Measurements from ENCODE around the gene EPS8L3. TPM values are rescaled to one million over a fixed set of nuclear protein-coding genes. Genes with fewer than 3 reads are reported as not detected.

Gene EPS8L3
- total and polyA plus RNA-seq, 2 donors (not counting 3 experiments of a cell fraction or from before 2014, with no cell fraction given): not detected

GRCh38 chr1:109790329-109790728 is 26.6 kb upstream of the EPS8L3 start:
- H3K9ac ChIP-seq (replicated peaks; ENCODE audit: extremely low read depth, insufficient read depth, low read length): no peak overlapping the region
- no peaks in the 10 kb centered on the region for H3K79me2 ChIP-seq (ENCODE audit: control insufficient read depth, insufficient read depth, low read length)
- no peaks in the 10 kb centered on the region for H3K9me3 ChIP-seq (replicated peaks; ENCODE audit: control insufficient read depth, insufficient read depth, low read length)
- ChIA-PET POLR2A (interaction anchor here (0.6 to 0.8 kb wide), 2 partner anchors 194 to 244 kb away, joined by 3 read pairs; partner anchors contain the start of genes AHCYL1 and STRIP1), CTCF (interaction anchor here (0.5 to 6.2 kb wide), 33 partner anchors 8 to 245 kb away, joined by 3 to 329 read pairs (median 5); partner anchors contain the start of genes AHCYL1, CSF1, GSTM1 and STRIP1)
- BruUV-seq (replicated peaks): no TSS peak
- no peak for TF ChIP-seq MYC (IDR thresholded peaks at IDR 0.05; ENCODE audit: low read depth, low read length)
- TF ChIP-seq POLR2AphosphoS5 (IDR thresholded peaks at IDR 0.05; ENCODE audit: insufficient read depth, low read depth, low read length): no peak
- no peak for TF ChIP-seq CTCF (IDR thresholded peaks at IDR 0.05; ENCODE audit: extremely low read depth in 1 of 2, insufficient read depth in 1 of 2, low read depth in 1 of 2, low read length in 2 of 2)
- TF ChIP-seq JUN (IDR thresholded peaks at IDR 0.05; ENCODE audit: borderline replicate concordance, insufficient read depth, insufficient read length, low read depth): no peak
- TF ChIP-seq, protein P1, sequence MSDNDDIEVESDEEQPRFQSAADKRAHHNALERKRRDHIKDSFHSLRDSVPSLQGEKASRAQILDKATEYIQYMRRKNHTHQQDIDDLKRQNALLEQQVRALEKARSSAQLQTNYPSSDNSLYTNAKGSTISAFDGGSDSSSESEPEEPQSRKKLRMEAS (IDR thresholded peaks at IDR 0.05; ENCODE audit: insufficient read depth, insufficient read length): no peak
- no peak for TF ChIP-seq FOS (IDR thresholded peaks at IDR 0.05; ENCODE audit: borderline replicate concordance, insufficient read depth, low read length)
- TF ChIP-seq EZH2 (IDR thresholded peaks at IDR 0.05; ENCODE audit: borderline replicate concordance, low read depth, low read length, severe bottlenecking): no peak
- no peak for FAIRE-seq
- H3K27ac ChIP-seq (ENCODE audit: insufficient read depth, low read depth, low read length): peak overlapping the region; percentile 14
- H3K4me1 ChIP-seq (ENCODE audit: control insufficient read depth, extremely low read depth, insufficient read depth, low read length): peaks cover 38% of the 10 kb centered on the region
- H4K20me1 ChIP-seq (replicated peaks; ENCODE audit: control insufficient read depth, extremely low read depth, insufficient read depth, low read length): no peaks in the 10 kb centered on the region
- no peak overlapping the region for H3K4me2 ChIP-seq (ENCODE audit: insufficient read depth, low read length)
- no peak for DNase-seq (ENCODE audit: low read depth, low spot score)
- H2AFZ ChIP-seq (ENCODE audit: low read depth, low read length): peak overlapping the region; percentile 40
- dilution Hi-C loops (cut with MboI; ENCODE audit: extremely low pct_ligation_motif_present, low sequenced_read_pairs): loop anchor here (25.0 kb wide), 1 partner anchor 222 kb away; no protein-coding TSS in a partner anchor
- H3K4me3 ChIP-seq (replicated peaks in 1 of 3; ENCODE audit: insufficient read depth in 1 of 3, low read depth in 1 of 3, low read length in 3 of 3): no peak overlapping the region
- H3K36me3 ChIP-seq (ENCODE audit: control insufficient read depth in 2 of 2, extremely low read depth in 1 of 2, insufficient read depth in 2 of 2, low read length in 2 of 2): no peaks in the 10 kb centered on the region
- no peaks in the 10 kb centered on the region for H3K9me1 ChIP-seq (replicated peaks; ENCODE audit: control insufficient read depth, extremely low read depth, insufficient read depth, low read length)
- H3K27me3 ChIP-seq (ENCODE audit: control insufficient read depth in 2 of 2, insufficient read depth in 2 of 2, low read length in 2 of 2): no peaks in the 10 kb centered on the region
- intact Hi-C loops (cut with micrococcal nuclease): loop anchor here (5.0 kb wide), 1 partner anchor 142 kb away; no protein-coding TSS in a partner anchor

Measured in endothelial cell of umbilical vein (primary cell).